HepG2 (cell line): ENCODE results near the gene SLC39A1. TPM values are rescaled to one million over a fixed set of nuclear protein-coding genes. Genes with fewer than 3 reads are reported as not detected.

ENCODE experiments used
- ATAC-seq: fragments of 200-7000 bp; cut with Tn5 transposase; 3 replicates; pipeline ENCODE4 v1.9.1; 2020; ENCODE audit warnings: mild to moderate bottlenecking, moderate library complexity
- BruUV-seq: library from RNA; stranded (reverse); fragments of 400-500 nt; replicated peaks from 2 replicates; lab custom pipeline; 2021; lab: Mats Ljungman, UMichigan
- CTCF ChIA-PET: fragments of 300-600 bp; formaldehyde crosslinking; extraction: SDS; loops from one replicate; lab custom pipeline; 2021; ENCODE audit warnings: low total read pairs, inconsistent platforms, low intra/inter-chr PET ratio; lab: Yijun Ruan, JAX
- POLR2A ChIA-PET: fragments of 350-600 bp; sonication (Branson Sonifier 250); formaldehyde crosslinking; loops from one replicate; lab custom pipeline; 2020; ENCODE audit warnings: antibody characterized with exemption, inconsistent platforms; lab: Yijun Ruan, JAX
- DNase-seq: peaks from one replicate; pipeline ENCODE4 v3.0.0-alpha.2; 2015; ENCODE audit warnings: low spot score
- FAIRE-seq: peaks from 3 replicates; lab custom pipeline; 2011; peaks lifted over from hg19 to GRCh38; lab: Jason Lieb, UNC
- H2AFZ ChIP-seq: one replicate; pipeline ENCODE4 v1.6.1; 2011; ENCODE audit warnings: low read length, inconsistent platforms
- H3K27ac ChIP-seq: fragments of 300-600 bp; 3 replicates; pipeline ENCODE4 v1.8.0; 2011; ENCODE audit warnings: mixed run types, mild to moderate bottlenecking, mixed read lengths, low read length, inconsistent platforms; ENCODE audit not compliant: insufficient read depth; ENCODE audit errors: extremely low read length
- H3K27me3 ChIP-seq, 2 experiments: fragments of 200-600 bp in 1 of 2; 2 replicates in 1 of 2; 3 replicates in 1 of 2; pipeline versions ENCODE4 v1.6.0 to v1.8.0; 2011; ENCODE audit warnings: low read length in 2 of 2, mild to moderate bottlenecking in 2 of 2, moderate library complexity in 2 of 2, inconsistent platforms in 1 of 2; ENCODE audit not compliant: insufficient read depth in 2 of 2, control insufficient read depth in 1 of 2
- H3K36me3 ChIP-seq, 2 experiments: fragments of 200-600 bp in 1 of 2; replicated peaks in 1 of 2; 2 replicates in 1 of 2; 3 replicates in 1 of 2; pipeline versions ENCODE4 v1.5.1 to v1.8.0; 2011; ENCODE audit warnings: low read length in 2 of 2, inconsistent platforms in 1 of 2; ENCODE audit not compliant: insufficient read depth in 2 of 2, control insufficient read depth in 1 of 2
- H3K4me1 ChIP-seq: 2 replicates; pipeline ENCODE4 v1.5.1; 2012; ENCODE audit warnings: low read length, inconsistent platforms; ENCODE audit not compliant: insufficient read depth
- H3K4me2 ChIP-seq: 2 replicates; pipeline ENCODE4 v1.6.0; 2011; ENCODE audit warnings: low read depth, low read length, inconsistent platforms
- H3K4me3 ChIP-seq, 3 experiments: fragments of 200-600 bp in 1 of 3; sonication (generic), shearing (Covaris generic) in 1 of 3; replicated peaks in 1 of 3; 2 replicates each; pipeline ENCODE4 v1.5.1; 2011 to 2016; ENCODE audit warnings: low read length in 3 of 3, inconsistent platforms in 2 of 3, low read depth in 2 of 3, mild to moderate bottlenecking in 2 of 3, control low read depth in 1 of 3, mixed read lengths in 1 of 3; ENCODE audit not compliant: insufficient read depth in 1 of 3
- H3K79me2 ChIP-seq: one replicate; pipeline ENCODE4 v1.6.1; 2011; ENCODE audit warnings: low read length, inconsistent platforms; ENCODE audit not compliant: insufficient read depth
- H3K9ac ChIP-seq: 2 replicates; pipeline ENCODE4 v1.6.0; 2011; ENCODE audit warnings: mild to moderate bottlenecking, low read depth, low read length, inconsistent platforms; ENCODE audit not compliant: insufficient read depth
- H3K9me3 ChIP-seq: 2 replicates; pipeline ENCODE4 v1.5.1; 2012; ENCODE audit warnings: mild to moderate bottlenecking, low read length
- H4K20me1 ChIP-seq: 2 replicates; pipeline ENCODE4 v1.6.0; 2011; ENCODE audit warnings: inconsistent platforms, mild to moderate bottlenecking, low read length, moderate library complexity; ENCODE audit not compliant: insufficient read depth
- ZBED4 ChIP-seq: sonication (generic); formaldehyde crosslinking; IDR thresholded peaks from 2 replicates; pipeline ENCODE4 v1.4.0; 2020; ENCODE audit warnings: missing genetic modification reagents, borderline replicate concordance
- ZBTB34 ChIP-seq: sonication (generic); formaldehyde crosslinking; IDR thresholded peaks from 2 replicates; pipeline ENCODE4 v1.8.0; 2022; ENCODE audit warnings: mild to moderate bottlenecking, missing genetic modification reagents
- ZNF530 ChIP-seq: sonication (generic); formaldehyde crosslinking; IDR thresholded peaks from 2 replicates; pipeline ENCODE4 v1.5.0; 2020; ENCODE audit warnings: low read depth, mild to moderate bottlenecking, missing genetic modification reagents
- ZNF609 ChIP-seq: sonication (generic); formaldehyde crosslinking; IDR thresholded peaks from 2 replicates; pipeline ENCODE4 v1.4.0; 2020; ENCODE audit warnings: mild to moderate bottlenecking, missing genetic modification reagents, borderline replicate concordance
- WGBS: methylation state at CpG from one replicate; pipeline ENCODE4 v1.1.6; 2017; ENCODE audit warnings: low lambda C conversion rate; 5-methylcytosine and 5-hydroxymethylcytosine counted together
- in situ Hi-C: cut with HindIII; loops from 2 replicates; pipeline ENCODE4 v1.10.0; 2017; ENCODE audit warnings: low pct_unique_long_range_greater_than_20kb; ENCODE audit not compliant: extremely low pct_ligation_motif_present
- intact Hi-C: fragments of 100-400 bp; cut with micrococcal nuclease; formaldehyde crosslinking; loops from one replicate; pipeline ENCODE4 v1.10.0; 2022; ENCODE audit not compliant: unreplicated experiment
- polyA plus RNA-seq, 8 experiments: library from polyadenylated mRNA; depleted of rRNA in 3 of 8; stranded (reverse) in 7 of 8; unstranded in 1 of 8; fragments of >200 nt; fragmentation: Illumina TruSeq in 4 of 8; extraction: Trizol in 4 of 8; gene quantifications; 2 replicates each; pipeline versions ENCODE4 v1.2.1 to v1.2.3, GENCODE V29; 2011 to 2016; ENCODE audit warnings: low read depth in 4 of 8, missing spikeins in 1 of 8, mixed read lengths in 1 of 8; ENCODE audit not compliant: insufficient read depth in 1 of 8
- total RNA-seq, 5 experiments: library from RNA; depleted of rRNA; stranded (reverse); fragments of >200 nt; fragmentation: Illumina TruSeq; extraction: Trizol; gene quantifications; 2 replicates each; pipeline ENCODE4 v1.2.3, GENCODE V29; 2016; ENCODE audit warnings: low read depth in 1 of 5
- TF ChIP-seq, protein P1 (sequence below): sonication (generic); formaldehyde crosslinking; conservative IDR thresholded peaks from 2 replicates; pipeline ENCODE4 v1.5.0; 2020; ENCODE audit warnings: missing genetic modification reagents
- TF ChIP-seq, protein P2 (sequence below): sonication (generic); formaldehyde crosslinking; IDR thresholded peaks from 2 replicates; pipeline ENCODE4 v1.9.0; 2021; ENCODE audit warnings: missing genetic modification reagents, borderline replicate concordance

The SLC39A1 gene
- total and polyA plus RNA-seq, 2 of the 13 experiments (the other 11 are each of a cell fraction or from before 2014, with no cell fraction given), result 71.2 to 78.4 TPM

- TF ChIP-seq ZNF530 (no peak), ZBED4 (CRISPR knock-in tag) (no peak)
These were observed 5.6 kb upstream of the SLC39A1 start (continued) for GRCh38 chr1:153968972-153969371.

- Histone ChIP-seq H3K9me3 (no peaks in the 10 kb centered on the region), H2AFZ (no peak overlapping the region), H3K9ac (peak overlapping the region; percentile 75), H4K20me1 (no peaks in the 10 kb centered on the region), H3K36me3 (peaks cover 0 to under 1% of the 10 kb centered on the region in 2 experiments; a peak in 1 of 5 replicates), H3K27ac (peak overlapping the region; percentile 83), H3K79me2 (peaks cover 6% of the 10 kb centered on the region), H3K4me2 (peak overlapping the region; percentile 98), H3K27me3 (no peaks in the 10 kb centered on the region), H3K4me1 (peaks cover 29% of the 10 kb centered on the region), H3K4me3 (peak overlapping the region; percentile 62 to 82 (median 72))
- no peak for FAIRE-seq
- intact Hi-C loops, result loop anchor here (5.0 kb wide), 1 partner anchor 171 kb away; no protein-coding TSS in a partner anchor
- no TSS peak for BruUV-seq
- in situ Hi-C loops, result no loop called here
- POLR2A ChIA-PET, result interaction anchor here (1.4 to 10.0 kb wide), 4 partner anchors 9 to 200 kb away, joined by 4 to 209 read pairs (median 48); partner anchors contain the start of genes JTB, RAB13 and RPS27
- no peak for ATAC-seq
- DNase-seq, result no peak
- CTCF ChIA-PET, result no interaction called here
- WGBS, result 7% methylated on average over 9 of the region's 13 CpGs
- TF ChIP-seq ZNF609 (CRISPR knock-in tag), result no peak
- TF ChIP-seq ZBTB34 (CRISPR knock-in tag), result no peak
- TF ChIP-seq, protein P1, sequence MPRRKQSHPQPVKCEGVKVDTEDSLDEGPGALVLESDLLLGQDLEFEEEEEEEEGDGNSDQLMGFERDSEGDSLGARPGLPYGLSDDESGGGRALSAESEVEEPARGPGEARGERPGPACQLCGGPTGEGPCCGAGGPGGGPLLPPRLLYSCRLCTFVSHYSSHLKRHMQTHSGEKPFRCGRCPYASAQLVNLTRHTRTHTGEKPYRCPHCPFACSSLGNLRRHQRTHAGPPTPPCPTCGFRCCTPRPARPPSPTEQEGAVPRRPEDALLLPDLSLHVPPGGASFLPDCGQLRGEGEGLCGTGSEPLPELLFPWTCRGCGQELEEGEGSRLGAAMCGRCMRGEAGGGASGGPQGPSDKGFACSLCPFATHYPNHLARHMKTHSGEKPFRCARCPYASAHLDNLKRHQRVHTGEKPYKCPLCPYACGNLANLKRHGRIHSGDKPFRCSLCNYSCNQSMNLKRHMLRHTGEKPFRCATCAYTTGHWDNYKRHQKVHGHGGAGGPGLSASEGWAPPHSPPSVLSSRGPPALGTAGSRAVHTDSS (CRISPR knock-in tag), result no peak
- TF ChIP-seq, protein P2, sequence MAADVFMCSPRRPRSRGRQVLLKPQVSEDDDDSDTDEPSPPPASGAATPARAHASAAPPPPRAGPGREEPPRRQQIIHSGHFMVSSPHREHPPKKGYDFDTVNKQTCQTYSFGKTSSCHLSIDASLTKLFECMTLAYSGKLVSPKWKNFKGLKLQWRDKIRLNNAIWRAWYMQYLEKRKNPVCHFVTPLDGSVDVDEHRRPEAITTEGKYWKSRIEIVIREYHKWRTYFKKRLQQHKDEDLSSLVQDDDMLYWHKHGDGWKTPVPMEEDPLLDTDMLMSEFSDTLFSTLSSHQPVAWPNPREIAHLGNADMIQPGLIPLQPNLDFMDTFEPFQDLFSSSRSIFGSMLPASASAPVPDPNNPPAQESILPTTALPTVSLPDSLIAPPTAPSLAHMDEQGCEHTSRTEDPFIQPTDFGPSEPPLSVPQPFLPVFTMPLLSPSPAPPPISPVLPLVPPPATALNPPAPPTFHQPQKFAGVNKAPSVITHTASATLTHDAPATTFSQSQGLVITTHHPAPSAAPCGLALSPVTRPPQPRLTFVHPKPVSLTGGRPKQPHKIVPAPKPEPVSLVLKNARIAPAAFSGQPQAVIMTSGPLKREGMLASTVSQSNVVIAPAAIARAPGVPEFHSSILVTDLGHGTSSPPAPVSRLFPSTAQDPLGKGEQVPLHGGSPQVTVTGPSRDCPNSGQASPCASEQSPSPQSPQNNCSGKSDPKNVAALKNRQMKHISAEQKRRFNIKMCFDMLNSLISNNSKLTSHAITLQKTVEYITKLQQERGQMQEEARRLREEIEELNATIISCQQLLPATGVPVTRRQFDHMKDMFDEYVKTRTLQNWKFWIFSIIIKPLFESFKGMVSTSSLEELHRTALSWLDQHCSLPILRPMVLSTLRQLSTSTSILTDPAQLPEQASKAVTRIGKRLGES (CRISPR knock-in tag), result no peak
These were observed 5.1 kb upstream of the SLC39A1 start for GRCh38 chr1:153968408-153968807.
